HG02970 (cell line): ENCODE data around the gene MACROD1.

Source experiments
- ATAC-seq: cut with Tn5 transposase; IDR thresholded peaks from one replicate; pipeline ENCODE4 v1.9.1; 2021; ENCODE audit warnings: mild to moderate bottlenecking, moderate library complexity, moderate number of reproducible peaks; ENCODE audit not compliant: unreplicated experiment, low FRiP score

Gene MACROD1

GRCh38 chr11:64023712-64024710 is 141.9 kb downstream of the MACROD1 start:
- ATAC-seq, result no peak

DNA sequence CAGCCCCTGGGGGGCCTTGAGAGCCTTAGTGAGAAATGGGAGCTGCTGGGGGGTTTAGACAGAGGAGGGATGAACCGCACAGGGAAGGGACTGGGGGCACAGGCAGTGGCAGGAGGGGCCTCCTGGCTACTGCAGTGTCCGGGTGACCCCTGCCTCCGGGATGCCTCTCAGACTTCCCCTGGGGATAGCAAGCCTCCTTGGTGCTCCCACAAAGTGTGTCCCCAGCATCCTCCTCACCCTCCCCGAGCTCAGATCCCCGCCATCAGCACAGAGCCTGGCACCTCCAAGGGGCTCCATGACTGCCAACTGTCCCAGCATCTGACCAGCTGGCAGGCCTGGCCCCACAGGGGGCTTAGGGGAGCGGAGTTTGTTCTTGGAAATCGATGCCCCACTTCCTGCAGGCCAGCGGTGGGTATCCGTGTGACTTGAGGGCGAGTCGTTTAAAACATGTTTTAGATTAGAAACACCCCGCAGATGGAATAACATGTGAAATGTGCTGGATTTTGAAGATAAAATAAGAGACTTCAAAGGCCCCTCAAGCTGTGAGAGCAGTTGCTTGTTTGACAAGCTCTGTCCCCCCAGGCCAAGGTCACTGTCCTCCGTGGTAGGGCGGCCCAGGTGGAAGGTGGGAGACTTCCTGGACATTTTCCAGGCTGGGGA is 143.7 kb downstream of the MACROD1 start:
- ATAC-seq, result no peak

DNA sequence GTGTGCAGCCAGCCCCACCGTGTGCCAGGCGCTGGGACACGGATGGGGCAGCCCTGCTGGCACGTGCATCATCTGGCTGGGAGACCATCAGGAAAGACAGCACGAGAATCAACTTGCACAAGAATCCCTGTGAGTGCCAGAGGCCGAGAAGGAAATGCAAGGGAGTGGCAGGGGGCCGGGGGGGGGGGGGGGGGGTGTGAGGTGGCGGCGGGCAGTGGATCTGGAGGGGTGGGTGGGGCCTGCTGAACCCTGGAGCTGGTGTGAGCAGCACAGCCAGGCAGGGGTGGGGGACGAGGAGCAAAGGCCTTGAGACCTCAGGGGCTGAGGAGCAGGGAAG is 144.2 kb downstream of the MACROD1 start:
- no peak for ATAC-seq

GRCh38 chr11:64020976-64021756 is 144.7 kb downstream of the MACROD1 start:
- no peak for ATAC-seq

GRCh38 chr11:64019106-64020037 is 146.5 kb downstream of the MACROD1 start:
- ATAC-seq, result no peak

GRCh38 chr11:64018310-64018709 is 147.6 kb downstream of the MACROD1 start:
- ATAC-seq, result no peak

DNA sequence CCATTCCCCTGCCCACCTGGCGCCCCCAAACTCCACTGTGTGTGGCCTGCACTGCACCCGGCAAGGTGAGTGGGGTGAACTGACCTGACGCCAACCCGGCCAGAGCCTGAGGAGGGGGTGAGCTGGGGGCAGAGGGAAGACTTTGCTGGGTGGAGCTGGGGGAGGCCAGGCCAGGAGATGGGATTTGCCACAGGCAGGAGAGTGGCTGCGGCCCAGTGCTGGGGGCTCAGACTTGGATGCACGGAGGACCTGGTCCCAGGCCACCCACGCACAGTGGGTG is 148.0 kb downstream of the MACROD1 start:
- ATAC-seq, result no peak

- no peak for ATAC-seq
Measured at GRCh38 chr11:64015935-64016845, 149.7 kb downstream of the MACROD1 start.

GRCh38 chr11:64015510-64015909 is 150.4 kb downstream of the MACROD1 start:
- no peak for ATAC-seq

DNA sequence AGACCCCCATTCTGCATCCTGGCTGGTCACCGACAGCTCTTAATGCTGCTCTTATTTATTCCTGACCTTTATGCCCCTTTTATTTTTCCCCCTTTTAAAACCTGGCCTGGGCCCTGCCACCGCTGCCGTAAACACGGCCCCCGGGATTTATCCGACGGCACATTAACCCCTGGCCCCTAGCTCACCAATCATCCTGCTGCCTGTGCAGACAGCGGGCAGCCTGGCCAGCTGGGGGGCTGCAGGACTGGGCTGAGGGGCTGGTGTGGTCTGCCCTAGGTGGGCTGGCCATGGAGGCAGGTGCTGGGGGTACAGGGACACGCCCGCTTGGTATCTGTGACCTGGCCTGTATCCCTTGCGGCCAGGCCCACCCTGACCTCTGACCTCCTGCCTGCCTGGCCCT is 151.6 kb downstream of the MACROD1 start:
- no peak for ATAC-seq

DNA sequence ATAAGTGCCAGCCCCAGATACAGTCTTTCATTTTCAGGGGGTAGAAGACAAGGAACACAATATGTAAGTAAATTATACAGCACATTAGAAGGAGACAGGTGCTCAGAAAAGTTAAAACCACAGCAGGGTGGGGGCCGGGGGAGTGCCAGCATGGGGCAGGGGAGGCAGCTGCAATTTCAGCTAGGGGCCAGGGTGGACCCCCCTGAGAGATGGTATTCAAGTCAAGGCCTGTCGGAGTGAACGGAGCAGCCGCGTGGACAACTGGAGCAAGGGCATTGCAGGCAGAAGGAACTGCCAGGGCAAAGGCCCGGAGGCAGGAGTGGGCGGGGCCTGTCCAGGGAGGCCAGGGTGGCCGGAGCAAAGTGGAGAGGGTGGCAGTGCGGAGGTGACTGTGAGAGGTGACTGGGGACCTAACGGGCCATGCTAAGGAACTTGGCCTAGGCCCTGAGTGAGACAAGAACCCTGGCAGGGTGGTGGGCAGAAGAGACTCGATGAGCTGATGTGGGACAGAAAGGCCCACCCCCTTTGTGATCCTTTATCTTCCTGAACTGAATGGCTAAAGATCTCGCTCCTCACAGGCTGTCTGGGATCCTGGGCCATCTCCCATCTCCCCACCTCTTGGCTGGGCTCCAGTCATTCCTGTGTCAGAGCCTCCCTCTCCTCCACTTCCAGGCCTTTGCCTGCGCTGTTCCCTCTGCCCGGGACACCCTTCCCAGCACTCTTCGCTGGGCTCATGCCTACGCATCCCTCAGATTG is 152.6 kb downstream of the MACROD1 start:
- ATAC-seq, result no peak

- no peak for ATAC-seq
Measured at GRCh38 chr11:64011371-64011770, 154.5 kb downstream of the MACROD1 start.

DNA sequence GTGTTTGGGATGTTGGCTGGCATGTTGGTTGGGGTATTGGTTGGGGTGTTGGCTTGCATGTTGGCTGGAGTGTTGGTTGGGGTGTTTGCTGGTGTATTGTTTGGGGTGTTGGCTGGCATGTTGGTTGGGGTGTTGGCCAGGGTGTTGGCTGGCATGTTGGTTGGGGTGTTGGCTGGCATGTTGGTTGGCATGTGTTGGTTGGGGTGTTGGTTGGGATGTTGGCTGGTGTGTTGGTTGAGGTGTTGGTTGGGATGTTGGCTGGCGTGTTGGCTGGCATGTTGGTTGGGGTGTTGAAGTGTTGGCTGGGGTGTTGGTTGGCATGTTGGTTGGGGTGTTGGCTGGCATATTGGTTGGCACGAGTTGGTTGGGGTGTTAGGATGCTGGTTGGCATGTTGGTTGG is 155.1 kb downstream of the MACROD1 start:
- ATAC-seq, result no peak

- ATAC-seq, result no peak
Measured at GRCh38 chr11:64009710-64010109, 156.2 kb downstream of the MACROD1 start.

DNA sequence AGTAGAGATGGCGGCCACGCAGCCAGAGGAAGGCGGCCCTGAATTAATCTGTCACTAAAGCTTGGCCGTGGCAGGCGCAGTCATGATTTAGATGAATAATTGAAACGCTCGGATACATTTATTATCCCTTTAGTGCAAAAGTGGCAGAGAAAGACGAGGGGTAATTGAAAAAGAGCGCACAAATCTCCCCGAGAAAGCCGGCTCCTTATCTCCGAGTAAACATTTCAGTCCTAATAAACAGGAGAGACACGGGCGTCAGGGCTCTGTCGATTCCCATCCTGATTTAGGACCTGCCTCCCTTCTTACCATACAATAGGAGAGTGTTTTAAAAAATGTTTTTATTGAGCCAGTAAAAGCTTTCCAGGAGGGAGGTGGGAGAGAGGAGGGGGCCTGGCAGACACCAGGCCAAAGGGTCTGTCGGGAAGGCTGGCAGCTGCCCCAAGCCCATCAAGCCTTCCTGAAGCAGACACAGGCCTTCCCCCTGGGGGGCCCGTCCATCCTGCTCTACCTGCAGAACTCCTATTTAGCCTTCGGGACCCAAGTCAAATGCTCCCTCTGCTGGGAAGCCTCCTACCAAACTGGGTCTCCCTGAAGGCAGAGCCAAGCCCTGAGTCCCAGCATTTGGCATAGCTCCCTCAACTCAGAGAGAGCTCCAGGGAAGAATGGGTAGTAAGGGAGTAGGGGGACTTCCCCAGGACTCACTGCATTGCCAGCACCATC is 156.8 kb downstream of the MACROD1 start:
- ATAC-seq, result no peak

DNA sequence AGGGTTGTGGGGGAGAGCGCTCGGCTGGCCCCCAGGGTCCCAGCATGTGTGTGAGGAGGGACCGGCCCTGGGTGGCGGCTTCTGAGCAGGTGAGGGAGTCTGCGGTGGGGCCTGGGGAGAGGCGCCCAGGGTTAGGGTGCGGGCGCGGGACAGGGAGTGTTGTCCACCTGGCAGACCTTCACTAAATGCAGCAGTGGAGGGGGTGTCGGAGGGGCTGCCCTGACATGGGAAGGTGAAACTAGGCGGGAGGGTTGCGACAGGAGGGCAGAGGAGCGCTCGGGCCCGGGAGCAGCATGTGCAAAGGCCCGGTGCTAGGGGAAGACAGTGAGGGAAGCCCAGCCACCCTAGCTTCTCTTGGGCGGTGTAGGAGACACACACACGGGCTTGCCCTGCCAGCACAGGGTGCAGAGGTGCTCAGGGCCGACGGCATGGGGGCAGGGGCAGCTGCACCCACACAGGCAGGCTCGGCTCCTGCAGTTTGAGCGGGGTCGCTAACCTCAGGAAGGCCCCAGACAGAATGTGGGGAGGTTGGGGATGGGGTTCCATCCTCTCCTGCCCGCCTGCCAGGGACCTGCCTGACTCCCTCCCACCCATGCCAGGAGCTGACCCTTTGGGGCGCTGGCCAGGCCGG is 157.5 kb downstream of the MACROD1 start:
- ATAC-seq, result no peak

- no peak for ATAC-seq
Measured at GRCh38 chr11:64007629-64008282, 158.2 kb downstream of the MACROD1 start.
